ENCODE results near the gene YPEL2. TPM values are rescaled to one million over a fixed set of nuclear protein-coding genes. Genes with fewer than 3 reads are reported as not detected.
"Not testable (repeated sequence)": the region's sequence is repeated elsewhere in the genome, so short reads cannot be mapped to it uniquely, and the experiment has no call there.

The YPEL2 gene
- total RNA-seq, 1 experiment from 2014 or later: 2.9 TPM

DNA sequence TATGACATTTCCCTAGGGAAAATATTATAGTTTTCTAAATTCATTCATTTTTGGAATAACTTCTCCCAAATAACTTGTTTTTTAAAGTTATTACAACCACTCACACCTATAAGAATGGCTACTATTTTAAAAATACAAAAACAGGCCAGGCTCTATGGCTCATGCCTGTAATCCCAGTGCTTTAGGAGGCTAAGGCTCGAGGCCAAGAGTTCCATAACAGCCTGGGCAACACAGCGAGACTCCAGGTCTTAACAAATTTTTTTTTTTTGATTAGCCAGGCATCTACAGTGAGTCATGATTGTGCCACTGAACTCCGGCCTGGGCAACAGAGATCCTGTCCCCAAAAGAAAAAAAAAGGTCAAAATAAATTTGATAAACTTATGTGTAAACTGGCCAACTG lies 43.6 kb upstream of the YPEL2 start:
- H3K27me3 Mint-ChIP-seq (ENCODE audit: insufficient read depth, unreplicated experiment): peaks cover 5% of the 10 kb centered on the region
- CTCF ChIA-PET: no interaction called here
- Histone ChIP-seq H3K4me1 (peaks cover 19% of the 10 kb centered on the region), H3K27me3 (replicated peaks; ENCODE audit: control insufficient read depth, insufficient read depth, low read length) (no peaks in the 10 kb centered on the region), H3K36me3 (ENCODE audit: control insufficient read depth, insufficient read depth, low read length) (no peaks in the 10 kb centered on the region), H3K4me3 (ENCODE audit: low read depth, low read length) (no peak overlapping the region), H3K9me3 (no peaks in the 10 kb centered on the region)
- peaks cover 13% of the 10 kb centered on the region for H3K36me3 Mint-ChIP-seq (ENCODE audit: insufficient read depth, unreplicated experiment)
- TF ChIP-seq, protein P1, sequence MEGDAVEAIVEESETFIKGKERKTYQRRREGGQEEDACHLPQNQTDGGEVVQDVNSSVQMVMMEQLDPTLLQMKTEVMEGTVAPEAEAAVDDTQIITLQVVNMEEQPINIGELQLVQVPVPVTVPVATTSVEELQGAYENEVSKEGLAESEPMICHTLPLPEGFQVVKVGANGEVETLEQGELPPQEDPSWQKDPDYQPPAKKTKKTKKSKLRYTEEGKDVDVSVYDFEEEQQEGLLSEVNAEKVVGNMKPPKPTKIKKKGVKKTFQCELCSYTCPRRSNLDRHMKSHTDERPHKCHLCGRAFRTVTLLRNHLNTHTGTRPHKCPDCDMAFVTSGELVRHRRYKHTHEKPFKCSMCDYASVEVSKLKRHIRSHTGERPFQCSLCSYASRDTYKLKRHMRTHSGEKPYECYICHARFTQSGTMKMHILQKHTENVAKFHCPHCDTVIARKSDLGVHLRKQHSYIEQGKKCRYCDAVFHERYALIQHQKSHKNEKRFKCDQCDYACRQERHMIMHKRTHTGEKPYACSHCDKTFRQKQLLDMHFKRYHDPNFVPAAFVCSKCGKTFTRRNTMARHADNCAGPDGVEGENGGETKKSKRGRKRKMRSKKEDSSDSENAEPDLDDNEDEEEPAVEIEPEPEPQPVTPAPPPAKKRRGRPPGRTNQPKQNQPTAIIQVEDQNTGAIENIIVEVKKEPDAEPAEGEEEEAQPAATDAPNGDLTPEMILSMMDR (IDR thresholded peaks at IDR 0.05; ENCODE audit: insufficient read depth in 1 of 2, low read depth in 1 of 2, low read length in 1 of 2, severe bottlenecking in 1 of 2, unreplicated experiment in 1 of 2): no peak
- H3K4me1 Mint-ChIP-seq (ENCODE audit: low read depth, unreplicated experiment): peaks cover 7% of the 10 kb centered on the region
- BruUV-seq (replicated peaks): no TSS peak
- no peaks in the 10 kb centered on the region for H3K9me3 Mint-ChIP-seq (ENCODE audit: unreplicated experiment)
- POLR2A ChIA-PET: no interaction called here
- DNase-seq: no peak
- no peak overlapping the region for H3K4me3 Mint-ChIP-seq (ENCODE audit: unreplicated experiment)
- intact Hi-C loops (cut with micrococcal nuclease; ENCODE audit: unreplicated experiment): no loop called here
- no peak overlapping the region for H3K27ac Mint-ChIP-seq (ENCODE audit: unreplicated experiment)

DNA sequence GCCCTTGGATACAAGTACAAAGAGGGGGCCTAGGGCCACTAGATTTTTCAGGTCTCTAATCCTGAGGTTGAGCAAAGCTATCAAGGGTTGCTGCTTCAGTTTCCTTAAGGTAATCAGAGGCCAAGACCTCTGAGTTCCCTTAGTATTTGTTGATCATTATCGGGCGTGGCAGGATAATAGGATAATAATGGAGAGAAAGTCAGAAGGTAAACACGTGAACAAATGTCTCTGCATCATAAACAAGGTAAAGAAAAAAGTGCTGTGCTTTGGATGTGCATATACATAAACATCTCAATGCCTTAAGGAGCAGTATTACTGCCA lies 41.5 kb upstream of the YPEL2 start:
- H3K27me3 ChIP-seq (replicated peaks; ENCODE audit: control insufficient read depth, insufficient read depth, low read length): no peaks in the 10 kb centered on the region
- H3K4me1 ChIP-seq: peaks cover 19% of the 10 kb centered on the region
- peaks cover 7% of the 10 kb centered on the region for H3K4me1 Mint-ChIP-seq (ENCODE audit: low read depth, unreplicated experiment)
- peak overlapping the region; percentile 55 for H3K27ac Mint-ChIP-seq (ENCODE audit: unreplicated experiment)
- DNase-seq: peak; percentile 77 to 80
- no peaks in the 10 kb centered on the region for H3K9me3 Mint-ChIP-seq (ENCODE audit: unreplicated experiment)
- ChIA-PET POLR2A (no interaction called here), CTCF (interaction anchor here (0.6 to 1.1 kb wide), 3 partner anchors 8 to 675 kb away, joined by 3 to 5 read pairs (median 3); partner anchors contain the start of gene RNFT1)
- intact Hi-C loops (cut with micrococcal nuclease; ENCODE audit: unreplicated experiment): loop anchor here (2.0 kb wide), 1 partner anchor 69 kb away; the partner anchor contains the start of gene GDPD1
- peaks cover 13% of the 10 kb centered on the region for H3K36me3 Mint-ChIP-seq (ENCODE audit: insufficient read depth, unreplicated experiment)
- TF ChIP-seq, protein P1 (IDR thresholded peaks at IDR 0.05; ENCODE audit: insufficient read depth in 1 of 2, low read depth in 1 of 2, low read length in 1 of 2, severe bottlenecking in 1 of 2, unreplicated experiment in 1 of 2): no peak
- H3K4me3 Mint-ChIP-seq (ENCODE audit: unreplicated experiment): peak overlapping the region; percentile 50
- no peak overlapping the region for H3K4me3 ChIP-seq (ENCODE audit: low read depth, low read length)
- no peaks in the 10 kb centered on the region for H3K27me3 Mint-ChIP-seq (ENCODE audit: insufficient read depth, unreplicated experiment)
- H3K36me3 ChIP-seq (ENCODE audit: control insufficient read depth, insufficient read depth, low read length): no peaks in the 10 kb centered on the region
- BruUV-seq (replicated peaks): no TSS peak
- H3K9me3 ChIP-seq: no peaks in the 10 kb centered on the region

DNA sequence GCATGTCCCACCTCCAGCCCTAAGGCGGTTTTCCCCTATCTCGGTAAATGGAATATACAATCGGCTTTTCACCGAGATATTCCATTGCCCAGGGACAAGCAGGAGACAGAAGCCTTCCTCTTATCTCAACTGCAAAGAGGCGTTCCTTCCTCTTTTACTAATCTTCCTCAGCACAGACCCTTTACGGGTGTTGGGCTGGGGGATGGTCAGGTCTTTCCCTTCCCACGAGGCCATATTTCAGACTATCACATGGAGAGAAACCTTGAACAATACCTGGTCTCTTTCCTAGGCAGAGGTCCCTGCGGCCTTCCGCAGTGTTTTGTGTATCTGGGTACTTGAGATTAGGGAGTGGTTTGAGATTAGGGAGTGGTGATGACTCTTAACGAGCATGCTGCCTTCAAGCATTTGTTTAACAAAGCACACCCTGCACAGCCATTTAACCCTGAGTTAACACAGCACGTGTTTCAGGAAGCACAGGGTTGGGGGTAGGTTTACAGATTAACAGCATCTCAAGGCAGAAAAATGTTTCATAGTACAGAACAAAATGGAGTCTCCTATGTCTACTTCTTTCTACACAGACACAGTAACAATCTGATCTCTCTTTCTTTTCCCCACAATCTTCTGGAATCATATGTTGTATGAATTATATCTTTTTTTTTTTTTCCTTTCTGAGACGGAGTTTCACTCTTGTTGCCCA lies 41.0 kb upstream of the YPEL2 start:
- CTCF ChIA-PET: interaction anchor here (1.0 kb wide), 1 partner anchor 20 kb away, joined by 3 read pairs; no protein-coding TSS in a partner anchor
- intact Hi-C loops (cut with micrococcal nuclease; ENCODE audit: unreplicated experiment): loop anchor here (2.0 kb wide), 1 partner anchor 70 kb away; the partner anchor contains the start of gene GDPD1
- POLR2A ChIA-PET; H3K4me1 Mint-ChIP-seq (ENCODE audit: low read depth, unreplicated experiment); H3K27me3 ChIP-seq (replicated peaks; ENCODE audit: control insufficient read depth, insufficient read depth, low read length); H3K4me3 ChIP-seq (ENCODE audit: low read depth, low read length); H3K9me3 ChIP-seq; H3K36me3 ChIP-seq (ENCODE audit: control insufficient read depth, insufficient read depth, low read length); BruUV-seq (replicated peaks); H3K9me3 Mint-ChIP-seq (ENCODE audit: unreplicated experiment); H3K27me3 Mint-ChIP-seq (ENCODE audit: insufficient read depth, unreplicated experiment): not testable (repeated sequence)
- DNase-seq: peak; percentile 50 to 82
- H3K27ac Mint-ChIP-seq (ENCODE audit: unreplicated experiment): peak overlapping the region; percentile 55
- H3K4me3 Mint-ChIP-seq (ENCODE audit: unreplicated experiment): peak overlapping the region; percentile 50
- H3K4me1 ChIP-seq: peaks cover 19% of the 10 kb centered on the region
- H3K36me3 Mint-ChIP-seq (ENCODE audit: insufficient read depth, unreplicated experiment): peaks cover 13% of the 10 kb centered on the region

Measured in Caco-2 (cell line).